ENCODE data around the gene ZDHHC13.

ZDHHC13 gene

DNA sequence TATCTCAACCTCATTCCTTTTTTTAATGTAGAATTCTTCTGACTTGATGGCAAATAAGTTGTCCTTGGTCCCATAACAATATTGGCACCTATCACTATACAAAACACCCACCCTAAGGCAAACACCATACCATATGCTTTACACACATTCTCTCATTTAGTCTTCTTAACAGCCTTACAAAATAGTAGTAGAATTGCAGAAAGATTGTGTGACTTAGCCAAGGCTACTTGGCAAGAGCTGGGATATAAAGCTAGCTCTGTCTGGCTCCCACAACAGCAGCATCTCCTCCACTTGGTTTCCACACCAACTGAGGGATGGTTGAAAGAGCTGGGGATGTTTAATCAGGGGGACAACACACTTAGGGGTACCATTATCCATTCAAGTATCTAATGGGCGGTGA, 9.8 kb upstream of the ZDHHC13 start:
- Histone ChIP-seq H3K4me2 (ENCODE audit: low read length) (no peak overlapping the region), H2AFZ (ENCODE audit: low read length) (no peak overlapping the region), H3K27me3 (ENCODE audit: insufficient read depth, low read length) (no peaks in the 10 kb centered on the region), H3K79me2 (ENCODE audit: insufficient read depth, low read length) (no peaks in the 10 kb centered on the region), H3F3A (ENCODE audit: insufficient read depth, low read length) (no peaks in the 10 kb centered on the region), H3K4me3 (ENCODE audit: low read depth, low read length, poor library complexity, severe bottlenecking) (no peak overlapping the region), H3K9me3 (ENCODE audit: low read length) (no peaks in the 10 kb centered on the region), H3K27ac (ENCODE audit: low read depth, low read length, poor library complexity, severe bottlenecking) (no peak overlapping the region), H3K4me1 (ENCODE audit: insufficient read depth, low read length, severe bottlenecking) (no peaks in the 10 kb centered on the region), H3K9ac (ENCODE audit: low read length) (no peak overlapping the region), H4K20me1 (ENCODE audit: insufficient read depth, low read length) (no peaks in the 10 kb centered on the region), H3K9me2 (ENCODE audit: low read depth, low read length) (no peaks in the 10 kb centered on the region), H3K36me3 (ENCODE audit: insufficient read depth, low read length) (no peaks in the 10 kb centered on the region)
- TF ChIP-seq, protein P1, sequence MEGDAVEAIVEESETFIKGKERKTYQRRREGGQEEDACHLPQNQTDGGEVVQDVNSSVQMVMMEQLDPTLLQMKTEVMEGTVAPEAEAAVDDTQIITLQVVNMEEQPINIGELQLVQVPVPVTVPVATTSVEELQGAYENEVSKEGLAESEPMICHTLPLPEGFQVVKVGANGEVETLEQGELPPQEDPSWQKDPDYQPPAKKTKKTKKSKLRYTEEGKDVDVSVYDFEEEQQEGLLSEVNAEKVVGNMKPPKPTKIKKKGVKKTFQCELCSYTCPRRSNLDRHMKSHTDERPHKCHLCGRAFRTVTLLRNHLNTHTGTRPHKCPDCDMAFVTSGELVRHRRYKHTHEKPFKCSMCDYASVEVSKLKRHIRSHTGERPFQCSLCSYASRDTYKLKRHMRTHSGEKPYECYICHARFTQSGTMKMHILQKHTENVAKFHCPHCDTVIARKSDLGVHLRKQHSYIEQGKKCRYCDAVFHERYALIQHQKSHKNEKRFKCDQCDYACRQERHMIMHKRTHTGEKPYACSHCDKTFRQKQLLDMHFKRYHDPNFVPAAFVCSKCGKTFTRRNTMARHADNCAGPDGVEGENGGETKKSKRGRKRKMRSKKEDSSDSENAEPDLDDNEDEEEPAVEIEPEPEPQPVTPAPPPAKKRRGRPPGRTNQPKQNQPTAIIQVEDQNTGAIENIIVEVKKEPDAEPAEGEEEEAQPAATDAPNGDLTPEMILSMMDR (IDR thresholded peaks at IDR 0.05; ENCODE audit: low read length) = no peak
- no peak for TF ChIP-seq EZH2 (IDR thresholded peaks at IDR 0.05; ENCODE audit: borderline replicate concordance, low read length)

DNA sequence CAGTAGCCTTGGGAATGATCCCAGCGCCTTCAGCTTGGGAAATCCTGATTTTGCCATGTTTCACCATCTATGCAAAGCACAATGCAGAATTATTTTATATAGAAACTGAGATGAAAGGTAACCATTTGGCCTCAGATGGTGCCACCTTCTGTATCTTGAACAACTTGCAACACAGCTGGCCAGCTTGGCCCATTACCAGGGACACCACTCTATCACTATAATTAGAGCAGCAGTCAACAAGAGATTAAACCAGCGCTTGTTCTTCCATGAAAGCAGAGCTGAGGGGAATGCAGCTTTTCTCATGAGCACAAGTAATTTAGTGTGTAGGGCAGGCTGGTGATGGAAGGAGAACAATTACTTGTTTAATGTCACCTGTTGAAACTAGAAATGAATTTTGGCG, 6.7 kb upstream of the ZDHHC13 start:
- no peak overlapping the region for H3K27ac ChIP-seq (ENCODE audit: low read depth, low read length, poor library complexity, severe bottlenecking)
- no peak overlapping the region for H2AFZ ChIP-seq (ENCODE audit: low read length)
- no peaks in the 10 kb centered on the region for H3K27me3 ChIP-seq (ENCODE audit: insufficient read depth, low read length)
- no peaks in the 10 kb centered on the region for H3F3A ChIP-seq (ENCODE audit: insufficient read depth, low read length)
- H3K4me1 ChIP-seq (ENCODE audit: insufficient read depth, low read length, severe bottlenecking) = no peaks in the 10 kb centered on the region
- no peaks in the 10 kb centered on the region for H3K36me3 ChIP-seq (ENCODE audit: insufficient read depth, low read length)
- no peaks in the 10 kb centered on the region for H4K20me1 ChIP-seq (ENCODE audit: insufficient read depth, low read length)
- TF ChIP-seq, protein P1 (IDR thresholded peaks at IDR 0.05; ENCODE audit: low read length) = no peak
- TF ChIP-seq EZH2 (IDR thresholded peaks at IDR 0.05; ENCODE audit: borderline replicate concordance, low read length) = no peak
- no peaks in the 10 kb centered on the region for H3K79me2 ChIP-seq (ENCODE audit: insufficient read depth, low read length)
- H3K9me3 ChIP-seq (ENCODE audit: low read length) = no peaks in the 10 kb centered on the region
- no peak overlapping the region for H3K9ac ChIP-seq (ENCODE audit: low read length)
- H3K4me2 ChIP-seq (ENCODE audit: low read length) = no peak overlapping the region
- no peak overlapping the region for H3K4me3 ChIP-seq (ENCODE audit: low read depth, low read length, poor library complexity, severe bottlenecking)
- no peaks in the 10 kb centered on the region for H3K9me2 ChIP-seq (ENCODE audit: low read depth, low read length)

- TF ChIP-seq, protein P1 (IDR thresholded peaks at IDR 0.05; ENCODE audit: low read length) = no peak
- no peak for TF ChIP-seq EZH2 (IDR thresholded peaks at IDR 0.05; ENCODE audit: borderline replicate concordance, low read length)
Measured at GRCh38 chr11:19111809-19112208, 5.2 kb upstream of the ZDHHC13 start.

More at GRCh38 chr11:19111809-19112208, 5.2 kb upstream of the ZDHHC13 start:
- Histone ChIP-seq H3K4me3 (ENCODE audit: low read depth, low read length, poor library complexity, severe bottlenecking) (no peak overlapping the region), H3K9me2 (ENCODE audit: low read depth, low read length) (no peaks in the 10 kb centered on the region), H2AFZ (ENCODE audit: low read length) (no peak overlapping the region), H3K4me1 (ENCODE audit: insufficient read depth, low read length, severe bottlenecking) (peaks cover 8% of the 10 kb centered on the region), H3K27me3 (ENCODE audit: insufficient read depth, low read length) (no peaks in the 10 kb centered on the region), H4K20me1 (ENCODE audit: insufficient read depth, low read length) (no peaks in the 10 kb centered on the region), H3K27ac (ENCODE audit: low read depth, low read length, poor library complexity, severe bottlenecking) (no peak overlapping the region), H3K36me3 (ENCODE audit: insufficient read depth, low read length) (no peaks in the 10 kb centered on the region), H3K9ac (ENCODE audit: low read length) (no peak overlapping the region), H3K79me2 (ENCODE audit: insufficient read depth, low read length) (no peaks in the 10 kb centered on the region), H3K4me2 (ENCODE audit: low read length) (no peak overlapping the region), H3F3A (ENCODE audit: insufficient read depth, low read length) (no peaks in the 10 kb centered on the region), H3K9me3 (ENCODE audit: low read length) (no peaks in the 10 kb centered on the region)

All from OCI-LY1 (cell line).